Activated CD4-positive, alpha-beta T cell treated with anti-CD3 and anti-CD28 coated beads for 48 hours (primary cell): ENCODE results near the gene MAD2L2.

ENCODE experiments used
- DNase-seq: peaks from one replicate; pipeline ENCODE4 v3.0.0-alpha.2; 2020

The MAD2L2 gene

GRCh38 chr1:11681071-11681771 lies at the start of gene MAD2L2:
Gene MAD2L2, minus strand, starts transcription at chr1:11681148. Its CDS starts 547 bp downstream, at chr1:11680601.
- DNase-seq, result peak; percentile 93

DNA sequence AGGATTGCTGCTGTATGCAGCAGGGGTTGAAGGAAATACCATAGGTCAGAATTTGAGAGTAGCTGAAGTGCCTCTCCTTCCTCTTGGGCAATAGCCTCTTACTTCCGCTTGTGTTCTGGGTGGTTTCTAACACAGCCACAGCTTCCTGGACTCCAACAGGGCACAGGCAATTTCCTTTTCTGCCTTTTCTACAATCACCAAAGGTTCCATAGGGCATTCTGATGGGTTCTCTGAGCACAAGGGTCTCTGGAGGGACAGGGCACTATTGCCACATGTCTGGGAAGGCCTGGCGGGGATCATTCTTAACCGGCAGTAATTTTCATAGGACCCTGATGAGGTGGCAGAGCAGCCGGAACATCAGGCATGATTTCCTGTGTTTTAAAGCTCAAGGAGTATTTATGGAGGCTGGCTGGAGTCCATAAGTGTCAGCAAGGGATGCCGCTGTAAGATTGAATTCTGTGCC lies 49.5 kb upstream of the MAD2L2 start:
- peak; percentile 29 for DNase-seq

DNA sequence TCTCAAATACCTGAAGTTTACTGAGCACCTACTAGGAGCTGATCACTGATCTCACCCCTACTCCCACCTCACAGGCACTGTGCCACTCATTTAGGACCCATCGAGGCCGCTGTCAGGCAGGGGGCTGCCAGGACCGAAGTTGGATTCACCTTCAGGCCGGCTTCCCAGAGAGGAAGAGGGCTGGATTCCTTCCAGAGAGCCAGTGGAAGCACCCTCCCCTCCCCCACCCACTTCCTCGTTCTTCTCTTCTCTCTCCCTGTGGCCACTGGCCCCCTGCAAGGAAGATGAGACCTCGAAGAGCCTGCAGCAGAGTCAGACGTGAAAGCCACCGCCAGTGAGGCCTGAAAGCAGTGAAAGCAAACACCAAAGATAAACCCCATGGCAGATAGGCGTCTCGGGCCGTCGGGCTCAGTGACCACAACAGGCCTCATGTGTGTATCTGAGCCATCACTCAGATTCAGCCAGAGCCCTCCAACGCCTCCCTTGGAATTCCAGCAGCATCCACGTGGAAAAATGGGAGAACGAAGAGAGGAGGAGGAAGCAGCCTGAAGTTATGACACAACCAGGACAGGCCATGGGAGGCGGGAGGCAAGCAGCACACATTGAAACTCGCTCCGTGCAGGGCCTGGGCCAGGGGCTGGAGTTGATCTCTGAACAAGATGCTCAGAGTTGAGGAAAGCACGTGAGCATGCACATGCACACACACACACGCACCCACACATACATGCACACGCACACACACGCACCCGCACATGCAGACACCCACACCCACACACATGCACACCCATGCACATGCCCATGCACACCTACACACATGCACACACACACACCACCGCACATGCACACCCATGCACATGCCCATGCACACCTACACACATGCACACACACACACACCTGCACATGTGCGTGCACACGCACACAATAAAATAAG lies 48.8 kb upstream of the MAD2L2 start:
- no peak for DNase-seq

GRCh38 chr1:11729155-11729497 lies 48.2 kb upstream of the MAD2L2 start:
- no peak for DNase-seq

GRCh38 chr1:11728126-11728806 lies 47.3 kb upstream of the MAD2L2 start:
- DNase-seq, result no peak

- no peak for DNase-seq
Measured at GRCh38 chr1:11727119-11727518, 46.2 kb upstream of the MAD2L2 start.

DNA sequence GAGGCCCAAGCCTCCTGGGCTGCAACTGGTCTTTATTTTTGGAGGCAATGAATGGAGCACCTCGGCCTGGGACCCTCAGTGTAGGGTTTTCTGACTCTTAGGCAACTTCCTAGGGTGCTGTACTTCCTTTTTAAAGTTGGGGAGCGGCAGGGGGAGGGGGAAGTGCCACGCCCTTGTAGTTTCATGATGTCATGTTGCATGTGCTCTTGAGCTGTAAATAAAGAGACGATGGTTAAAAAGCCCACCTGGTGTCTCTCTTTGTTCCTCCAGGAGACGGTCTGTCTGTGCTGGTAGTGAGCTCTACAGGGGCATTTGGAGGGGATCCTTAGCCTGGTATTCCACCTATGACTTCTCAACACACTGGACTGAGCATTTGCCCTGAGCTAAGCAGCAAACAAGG lies 44.7 kb upstream of the MAD2L2 start:
- DNase-seq, result no peak

- no peak for DNase-seq
Measured at GRCh38 chr1:11722538-11722937, 41.6 kb upstream of the MAD2L2 start.

DNA sequence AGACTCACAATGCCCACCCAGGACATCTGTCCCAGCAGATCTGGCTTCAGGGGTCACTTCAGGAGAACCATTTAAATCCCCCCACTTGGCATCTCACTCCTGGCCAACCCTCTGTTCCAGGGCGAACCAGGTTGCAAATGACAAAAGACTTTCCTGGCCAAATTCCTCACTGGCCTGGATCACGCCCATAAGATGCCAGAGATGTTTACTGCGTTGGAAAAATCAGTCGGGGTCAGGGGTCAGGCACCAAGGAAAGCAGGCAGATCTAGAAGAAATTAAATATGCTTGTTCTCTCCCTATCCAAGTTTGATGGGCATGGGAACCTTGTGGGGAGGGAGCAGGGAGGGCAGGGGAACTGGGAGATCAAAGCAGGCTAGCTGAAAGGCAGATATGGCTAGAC lies 40.4 kb upstream of the MAD2L2 start:
- DNase-seq, result no peak

DNA sequence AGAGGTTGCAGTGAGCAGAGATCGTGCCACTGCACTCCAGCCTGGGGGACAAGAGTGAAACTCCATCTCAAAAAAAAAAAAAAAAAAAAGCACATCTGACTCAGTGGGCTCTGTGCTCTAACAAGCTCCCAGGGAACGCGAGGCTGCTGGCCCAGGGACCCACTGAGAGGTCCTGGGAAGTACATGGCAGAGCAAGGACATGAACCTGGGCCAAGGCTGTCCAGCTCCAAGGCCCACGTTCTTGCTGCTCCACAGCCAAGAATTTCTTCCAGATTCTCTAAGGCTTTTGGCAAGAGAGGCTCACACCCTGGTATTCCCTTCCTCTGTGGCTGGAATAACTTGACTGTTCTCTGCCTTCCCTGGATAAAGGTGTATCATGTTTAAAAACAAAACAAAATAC lies 39.6 kb upstream of the MAD2L2 start:
- no peak for DNase-seq

- no peak for DNase-seq
Measured at GRCh38 chr1:11720033-11720376, 39.1 kb upstream of the MAD2L2 start.

DNA sequence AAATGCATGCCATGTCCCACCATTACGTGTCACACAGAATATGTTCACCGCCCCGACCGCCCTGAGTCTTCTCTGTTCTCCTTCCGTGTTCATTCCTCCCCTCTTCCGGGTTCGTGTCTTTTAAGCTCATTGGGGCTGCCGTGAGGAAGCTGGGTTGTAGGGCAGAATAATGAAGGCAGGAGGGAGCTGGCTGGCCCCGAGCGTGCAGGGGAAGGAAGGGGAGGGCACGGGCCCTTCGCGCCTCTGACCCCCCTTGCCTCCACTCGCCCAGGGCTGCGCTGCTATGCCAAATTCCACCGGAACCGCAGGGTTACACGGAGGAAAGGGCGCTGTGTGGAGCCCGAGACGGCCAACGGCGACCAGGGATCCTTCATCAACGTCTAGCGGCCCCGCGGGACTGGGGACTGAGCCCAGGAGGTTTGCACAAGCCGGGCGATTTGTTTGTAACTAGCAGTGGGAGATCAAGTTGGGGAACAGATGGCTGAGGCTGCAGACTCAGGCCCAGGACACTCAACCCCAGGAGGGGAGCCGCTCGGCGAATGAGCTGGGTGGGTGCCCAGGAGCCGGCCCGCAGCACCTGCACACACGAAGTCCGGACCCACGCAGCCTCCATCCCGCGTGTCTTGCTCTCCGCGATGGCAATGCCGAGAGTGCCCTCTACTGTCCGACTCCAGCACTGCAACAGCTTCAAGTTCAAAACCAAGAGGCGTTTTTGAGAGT lies 38.5 kb upstream of the MAD2L2 start:
- DNase-seq, result peak; percentile 88

DNA sequence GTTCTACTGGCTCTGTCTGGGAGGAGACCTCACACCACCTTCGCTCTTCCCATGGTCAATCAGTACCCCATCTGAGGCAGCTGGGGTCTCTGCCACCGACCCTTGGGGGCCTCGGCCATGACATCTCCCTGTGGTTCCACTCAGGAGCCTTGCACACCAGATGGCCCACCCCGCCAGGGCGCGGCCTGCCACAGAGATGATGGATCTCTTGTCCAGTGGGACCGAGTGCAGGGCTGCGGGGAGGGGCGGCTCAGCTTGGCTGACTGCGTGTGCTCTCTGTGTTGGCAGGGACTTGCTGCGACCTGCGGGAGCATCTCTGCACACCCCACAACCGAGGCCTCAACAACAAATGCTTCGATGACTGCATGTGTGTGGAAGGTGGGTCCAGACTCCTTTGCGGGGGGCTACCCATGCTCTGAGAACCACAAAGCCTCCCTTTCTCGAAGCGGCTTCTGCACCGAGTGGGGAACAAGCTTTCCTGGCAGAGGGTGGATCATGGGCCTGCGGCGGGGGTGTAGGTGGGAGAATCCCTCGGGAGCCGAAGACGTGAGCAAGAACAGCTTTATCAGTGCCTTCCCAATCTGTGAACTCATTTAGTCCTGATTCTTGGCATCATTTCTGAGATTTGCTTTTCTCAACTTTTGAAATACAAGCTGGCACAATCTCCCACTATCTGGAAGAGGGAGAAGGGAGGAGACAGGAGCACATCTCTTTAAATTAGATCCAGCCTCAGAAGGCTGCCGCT lies 34.1 kb upstream of the MAD2L2 start:
- no peak for DNase-seq

- DNase-seq, result no peak
Measured at GRCh38 chr1:11713095-11713494, 32.1 kb upstream of the MAD2L2 start.

GRCh38 chr1:11712285-11712684 lies 31.3 kb upstream of the MAD2L2 start:
- DNase-seq, result no peak

- DNase-seq, result no peak
Measured at GRCh38 chr1:11711490-11711889, 30.5 kb upstream of the MAD2L2 start.

DNA sequence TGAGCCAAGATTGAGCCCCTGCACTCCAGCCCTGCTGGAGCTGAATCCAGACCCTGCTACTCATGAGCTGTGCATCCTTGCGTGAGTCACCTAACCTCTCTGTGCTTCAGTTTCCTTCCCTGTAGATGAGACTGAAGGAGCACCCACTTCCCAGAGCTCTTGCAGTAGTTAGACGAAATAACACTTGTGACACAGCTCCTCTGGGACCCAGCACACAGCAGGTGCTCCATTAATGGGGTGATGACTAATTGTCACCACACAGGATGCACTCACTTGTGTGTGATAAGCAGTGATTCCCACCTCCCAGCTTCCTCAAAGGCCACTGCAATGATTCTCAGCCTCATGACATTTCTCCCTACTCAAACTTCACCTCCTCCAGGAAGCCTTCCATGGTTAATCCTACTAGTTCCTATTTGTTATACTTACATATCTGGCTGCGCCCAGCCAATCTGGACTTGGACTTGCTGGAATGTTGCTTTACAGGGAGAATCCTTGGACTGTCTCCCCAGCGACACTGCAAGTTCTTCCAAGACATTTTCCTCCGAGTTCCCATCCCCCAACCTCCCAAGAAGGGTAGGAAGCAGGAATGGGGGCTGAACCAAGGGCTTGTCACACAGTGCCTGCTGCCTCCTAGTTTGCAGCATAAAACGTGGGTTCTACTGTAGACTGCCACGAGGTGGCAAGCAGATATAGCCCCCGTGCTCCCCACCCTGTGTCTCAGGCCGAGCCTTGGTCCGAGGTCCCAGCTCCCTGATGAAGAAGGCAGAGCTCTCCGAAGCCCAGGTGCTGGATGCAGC lies 27.8 kb upstream of the MAD2L2 start:
- no peak for DNase-seq

GRCh38 chr1:11707621-11708276 lies 26.8 kb upstream of the MAD2L2 start:
- no peak for DNase-seq

DNA sequence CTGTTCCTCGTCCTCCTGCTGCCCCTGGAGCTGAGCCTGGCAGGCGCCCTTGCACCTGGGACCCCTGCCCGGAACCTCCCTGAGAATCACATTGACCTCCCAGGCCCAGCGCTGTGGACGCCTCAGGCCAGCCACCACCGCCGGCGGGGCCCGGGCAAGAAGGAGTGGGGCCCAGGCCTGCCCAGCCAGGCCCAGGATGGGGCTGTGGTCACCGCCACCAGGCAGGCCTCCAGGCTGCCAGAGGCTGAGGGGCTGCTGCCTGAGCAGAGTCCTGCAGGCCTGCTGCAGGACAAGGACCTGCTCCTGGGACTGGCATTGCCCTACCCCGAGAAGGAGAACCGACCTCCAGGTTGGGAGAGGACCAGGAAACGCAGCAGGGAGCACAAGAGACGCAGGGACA lies 25.3 kb upstream of the MAD2L2 start:
- no peak for DNase-seq

GRCh38 chr1:11705596-11705995 lies 24.6 kb upstream of the MAD2L2 start:
- no peak for DNase-seq
